Aorta (tissue), 5 donors: ENCODE data around the gene SHPK. TPM values are rescaled to one million over a fixed set of nuclear protein-coding genes. Genes with fewer than 3 reads are reported as not detected.

ENCODE experiments used
- ATAC-seq: fragments of 200-7000 bp; cut with Tn5 transposase; one replicate; pipeline ENCODE4 v1.9.1; 2022; ENCODE audit warnings: moderate library complexity; ENCODE audit not compliant: low FRiP score
- DNase-seq, 2 donors: peaks; one replicate each; pipeline ENCODE4 v3.0.0-alpha.2; 2020
- H3K27ac ChIP-seq, 2 donors: one replicate each; pipeline ENCODE4 v1.5.1; 2013; ENCODE audit warnings: low read length in 2 of 2, mild to moderate bottlenecking in 2 of 2, moderate library complexity in 2 of 2, control low read depth in 1 of 2, inconsistent platforms in 1 of 2, low read depth in 1 of 2
- H3K27me3 ChIP-seq, 2 donors: one replicate each; pipeline ENCODE4 v1.6.1; 2013; ENCODE audit warnings: control low read depth in 1 of 2, low read length in 1 of 2, mild to moderate bottlenecking in 1 of 2, moderate library complexity in 1 of 2; ENCODE audit not compliant: insufficient read depth in 2 of 2, control insufficient read depth in 1 of 2
- H3K36me3 ChIP-seq, 2 donors: one replicate each; pipeline ENCODE4 v1.6.1; 2013; ENCODE audit warnings: control low read depth in 1 of 2, low read length in 1 of 2, mild to moderate bottlenecking in 1 of 2; ENCODE audit not compliant: insufficient read depth in 2 of 2, control insufficient read depth in 1 of 2
- H3K4me1 ChIP-seq, 2 donors: one replicate each; pipeline ENCODE4 v1.6.1; 2013; ENCODE audit warnings: low read length in 2 of 2, control low read depth in 1 of 2, mild to moderate bottlenecking in 1 of 2, moderate library complexity in 1 of 2; ENCODE audit not compliant: insufficient read depth in 2 of 2, control insufficient read depth in 1 of 2
- H3K4me3 ChIP-seq, 2 donors: one replicate each; pipeline ENCODE4 v1.5.1; 2013; ENCODE audit warnings: low read length in 2 of 2, control low read depth in 1 of 2, mild to moderate bottlenecking in 1 of 2
- H3K9me3 ChIP-seq: one replicate; pipeline ENCODE4 v1.6.1; 2013; ENCODE audit warnings: mild to moderate bottlenecking, low read length; ENCODE audit not compliant: control insufficient read depth
- WGBS, 2 donors: extraction: QIAGEN DNeasy Blood & Tissue Kit; methylation state at CpG; one replicate each; pipeline ENCODE4 v1.1.7; 2013; 5-methylcytosine and 5-hydroxymethylcytosine counted together
- intact Hi-C, 2 donors: fragments of 100-400 bp; cut with DNase I; formaldehyde crosslinking; loops; one replicate each; pipeline versions ENCODE4 v1.14.2 to v1.15.0; 2022
- polyA plus RNA-seq, 2 donors: library from polyadenylated mRNA; stranded (reverse); fragments of 200-250 nt; gene quantifications; one replicate each; pipeline ENCODE4 v1.2.3, GENCODE V29; 2013
- total RNA-seq, 2 donors: library from RNA; stranded (reverse); fragmentation: NEBNext Ultra II Directional; extraction: Animal tissue kit (Norgen Biotek cat#: 25700); gene quantifications; one replicate each; pipeline ENCODE4 v1.2.1, GENCODE V29; 2021
- donor health status: healthy with polysubstance abuse.
- donor health status: Bipolar disorder and iron deficiency.
- donor health status: DM: no; HTN: no; CAD: no.
- donor health status: DM: no; HTN: no; CAD: no.
- donor health status: DM: yes; HTN: yes; CAD: no.

Gene SHPK
- total and polyA plus RNA-seq, 4 donors = 4.3 to 15.8 (median 7.1) TPM

- Histone ChIP-seq H3K4me1 (no peaks in the 10 kb centered on the region), H3K9me3 (no peaks in the 10 kb centered on the region), H3K4me3 (no peak overlapping the region), H3K27me3 (no peaks in the 10 kb centered on the region), H3K36me3 (no peaks in the 10 kb centered on the region), H3K27ac (no peak overlapping the region)
- intact Hi-C loops = no loop called here
- 45 to 50% methylated on average over 16 of the region's 16 CpGs for WGBS, 2 donors
- ATAC-seq = no peak
- DNase-seq = no peak
These were observed 42.2 kb upstream of the SHPK start for GRCh38 chr17:3678095-3678820.

GRCh38 chr17:3675886-3676285 lies 39.8 kb upstream of the SHPK start:
- no peaks in the 10 kb centered on the region for H3K9me3 ChIP-seq
- 85 to 87% methylated on average over 11 of the region's 11 CpGs for WGBS, 2 donors
- H3K4me3 ChIP-seq = no peak overlapping the region
- ATAC-seq = no peak
- no peaks in the 10 kb centered on the region for H3K27me3 ChIP-seq
- no peak for DNase-seq
- H3K27ac ChIP-seq = no peak overlapping the region
- no peaks in the 10 kb centered on the region for H3K4me1 ChIP-seq
- no peaks in the 10 kb centered on the region for H3K36me3 ChIP-seq
- intact Hi-C loops = no loop called here

GRCh38 chr17:3672571-3672970 lies 36.5 kb upstream of the SHPK start:
- H3K9me3 ChIP-seq = no peaks in the 10 kb centered on the region
- H3K36me3 ChIP-seq = no peaks in the 10 kb centered on the region
- DNase-seq = no peak
- no peak for ATAC-seq
- peaks cover 0 to 2% of the 10 kb centered on the region in 2 donors for H3K4me1 ChIP-seq
- intact Hi-C loops = no loop called here
- no peak overlapping the region for H3K4me3 ChIP-seq
- no peaks in the 10 kb centered on the region for H3K27me3 ChIP-seq
- 95 to 96% methylated on average over 4 of the region's 4 CpGs for WGBS, 2 donors
- no peak overlapping the region for H3K27ac ChIP-seq

- no peaks in the 10 kb centered on the region for H3K36me3 ChIP-seq
- no peaks in the 10 kb centered on the region for H3K27me3 ChIP-seq
- H3K9me3 ChIP-seq = no peaks in the 10 kb centered on the region
- ATAC-seq = no peak
- no peak for DNase-seq
- H3K4me1 ChIP-seq = peaks cover 0 to 2% of the 10 kb centered on the region in 2 donors
- no peak overlapping the region for H3K27ac ChIP-seq
- intact Hi-C loops = loop anchor here in 1 of 2 donors (5.0 kb wide), 1 partner anchor 53 kb away; the partner anchor contains the start of gene HASPIN
- peak overlapping the region in 1 of 2 donors; percentile 66 for H3K4me3 ChIP-seq
- 46 to 49% methylated on average over 12 of the region's 12 CpGs for WGBS, 2 donors
These were observed 33.5 kb upstream of the SHPK start for GRCh38 chr17:3669548-3669947.

- intact Hi-C loops = loop anchor here in 1 of 2 donors (5.0 kb wide), 1 partner anchor 53 kb away; the partner anchor contains the start of gene HASPIN
- no peak for ATAC-seq
- WGBS, 2 donors = 0% methylated on average over 32 of the region's 32 CpGs
- DNase-seq = no peak
- Histone ChIP-seq H3K27ac (peak overlapping the region; percentile 7 to 55), H3K36me3 (no peaks in the 10 kb centered on the region), H3K4me3 (peak overlapping the region; percentile 28 to 66), H3K27me3 (no peaks in the 10 kb centered on the region), H3K4me1 (peaks cover 0 to 2% of the 10 kb centered on the region in 2 donors), H3K9me3 (no peaks in the 10 kb centered on the region)
These were observed 33.0 kb upstream of the SHPK start for GRCh38 chr17:3669085-3669347.

- Histone ChIP-seq H3K4me3 (peak within 1 kb of the TSS; percentile 70 to 73), H3K27me3 (no peaks in the 10 kb centered on the region), H3K4me1 (peaks cover 0 to 2% of the 10 kb centered on the region in 2 donors), H3K27ac (peak within 1 kb of the TSS; percentile 92 to 96), H3K9me3 (no peaks in the 10 kb centered on the region), H3K36me3 (no peaks in the 10 kb centered on the region)
- intact Hi-C loops = loop anchor here in 1 of 2 donors (1.0 to 5.0 kb wide), 3 partner anchors 8 to 54 kb away; partner anchors contain the start of genes CTNS, HASPIN and SHPK
- WGBS, 2 donors = 0% methylated on average over 84 to 89 of the region's 89 CpGs
- ATAC-seq (peak; percentile 98), DNase-seq (peak; percentile 99 to 100)
These were observed 32.4 kb upstream of the SHPK start, which contains the start of the genes EMC6 and TAX1BP3 for GRCh38 chr17:3668279-3669084. Gene EMC6, plus strand, starts transcription at chr17:3668812. Its CDS starts 335 bp downstream, at chr17:3669147. Gene TAX1BP3, minus strand, starts transcription at chr17:3668578. Its CDS starts 52 bp downstream, at chr17:3668526.

GRCh38 chr17:3667366-3668278 lies 31.6 kb upstream of the SHPK start:
- 1 to 2% methylated on average over 28 to 39 of the region's 39 CpGs for WGBS, 2 donors
- H3K4me1 ChIP-seq = peaks cover 0 to 2% of the 10 kb centered on the region in 2 donors

GRCh38 chr17:3666516-3666915 lies 30.5 kb upstream of the SHPK start:
- intact Hi-C loops = loop anchor here in 1 of 2 donors (5.0 kb wide), 1 partner anchor 56 kb away; the partner anchor contains the start of gene HASPIN
- ATAC-seq (no peak), DNase-seq (no peak)
- Histone ChIP-seq H3K27ac (peak overlapping the region in 1 of 2 donors; percentile 4), H3K9me3 (no peaks in the 10 kb centered on the region), H3K36me3 (no peaks in the 10 kb centered on the region), H3K4me1 (peaks cover 0 to 2% of the 10 kb centered on the region in 2 donors), H3K27me3 (no peaks in the 10 kb centered on the region), H3K4me3 (no peak overlapping the region)
- WGBS, 2 donors = 68 to 75% methylated on average over 6 of the region's 6 CpGs

More at GRCh38 chr17:3667366-3668278, 31.6 kb upstream of the SHPK start:
- ATAC-seq (peak; percentile 94), DNase-seq (peak; percentile 93 to 97)
- peak overlapping the region; percentile 70 to 73 for H3K4me3 ChIP-seq
- intact Hi-C loops = loop anchor here in 1 of 2 donors (1.0 to 5.0 kb wide), 3 partner anchors 7 to 55 kb away; partner anchors contain the start of genes CTNS, HASPIN and SHPK
- no peaks in the 10 kb centered on the region for H3K27me3 ChIP-seq
- H3K27ac ChIP-seq = peak overlapping the region; percentile 92 to 96
- H3K9me3 ChIP-seq = no peaks in the 10 kb centered on the region
- H3K36me3 ChIP-seq = no peaks in the 10 kb centered on the region
